ENCODE results near the gene CSNK1D.

Gene CSNK1D

GRCh38 chr17:82273327-82274133, at the start of gene CSNK1D:
CSNK1D (minus strand) TSS chr17:82273700; CDS start chr17:82273381, 319 bp downstream.
- DNase-seq (ENCODE audit: low spot score), result peak; percentile 92

- no peak for DNase-seq (ENCODE audit: low spot score)
These were observed 49.3 kb upstream of the CSNK1D start for GRCh38 chr17:82322526-82323453.

- no peak for DNase-seq (ENCODE audit: low spot score)
These were observed 48.5 kb upstream of the CSNK1D start for GRCh38 chr17:82321947-82322466.

- DNase-seq (ENCODE audit: low spot score), result peak; percentile 85
These were observed 47.7 kb upstream of the CSNK1D start for GRCh38 chr17:82320956-82321927.

- peak; percentile 74 for DNase-seq (ENCODE audit: low spot score)
These were observed 46.8 kb upstream of the CSNK1D start for GRCh38 chr17:82320140-82320840.

GRCh38 chr17:82319619-82320062, 46.1 kb upstream of the CSNK1D start:
- DNase-seq (ENCODE audit: low spot score), result no peak

GRCh38 chr17:82318772-82319606, 45.5 kb upstream of the CSNK1D start:
- DNase-seq (ENCODE audit: low spot score), result no peak

- no peak for DNase-seq (ENCODE audit: low spot score)
These were observed 44.6 kb upstream of the CSNK1D start for GRCh38 chr17:82318169-82318498.

- no peak for DNase-seq (ENCODE audit: low spot score)
These were observed 44.1 kb upstream of the CSNK1D start, which contains the start of gene CD7 for GRCh38 chr17:82317394-82318168. CD7 (minus strand) TSS chr17:82317608; CDS start chr17:82317495, 113 bp downstream.

- DNase-seq (ENCODE audit: low spot score), result no peak
These were observed 43.3 kb upstream of the CSNK1D start for GRCh38 chr17:82316651-82317393.

- DNase-seq (ENCODE audit: low spot score), result no peak
These were observed 42.3 kb upstream of the CSNK1D start for GRCh38 chr17:82315703-82316358.

GRCh38 chr17:82314727-82315605, 41.5 kb upstream of the CSNK1D start:
- no peak for DNase-seq (ENCODE audit: low spot score)

GRCh38 chr17:82314012-82314726, 40.7 kb upstream of the CSNK1D start:
- DNase-seq (ENCODE audit: low spot score), result no peak

GRCh38 chr17:82313195-82314011, 39.9 kb upstream of the CSNK1D start:
- DNase-seq (ENCODE audit: low spot score), result no peak

- no peak for DNase-seq (ENCODE audit: low spot score)
These were observed 38.5 kb upstream of the CSNK1D start for GRCh38 chr17:82311971-82312370.
